Activated CD4-positive, CD25-positive, alpha-beta regulatory T cell treated with anti-CD3 and anti-CD28 coated beads, Interleukin-2, amount 50 U/mL, for 24 hours (primary cell): ENCODE measurements around the gene DYNC2H1.
"Not testable (repeated sequence)": the region's sequence is repeated elsewhere in the genome, so short reads cannot be mapped to it uniquely, and the experiment has no call there.

Source experiments
- ATAC-seq, 2 donors: fragments of 150-1000 bp; cut with Tn5 transposase; one replicate each; pipeline ENCODE4 v1.10.0; 2021; ENCODE audit warnings: mild to moderate bottlenecking in 1 of 2, moderate library complexity in 1 of 2

DYNC2H1 gene

GRCh38 chr11:103294516-103294915 lies 185.3 kb downstream of the DYNC2H1 start:
- ATAC-seq, result no peak

GRCh38 chr11:103295704-103296103 lies 186.5 kb downstream of the DYNC2H1 start:
- ATAC-seq, result no peak

- ATAC-seq, result no peak
Measured at GRCh38 chr11:103297900-103298299, 188.7 kb downstream of the DYNC2H1 start.

GRCh38 chr11:103315248-103315647 lies 206.0 kb downstream of the DYNC2H1 start:
- ATAC-seq, result no peak

- no peak for ATAC-seq
Measured at GRCh38 chr11:103317118-103317517, 207.9 kb downstream of the DYNC2H1 start.

GRCh38 chr11:103322821-103323220 lies 213.6 kb downstream of the DYNC2H1 start:
- no peak for ATAC-seq

GRCh38 chr11:103325686-103326069 lies 216.5 kb downstream of the DYNC2H1 start:
- ATAC-seq, result no peak

- peak; percentile 38 to 65 for ATAC-seq
Measured at GRCh38 chr11:103326070-103326794, 217.0 kb downstream of the DYNC2H1 start.

- no peak for ATAC-seq
Measured at GRCh38 chr11:103327721-103328120, 218.5 kb downstream of the DYNC2H1 start.

GRCh38 chr11:103332409-103332808 lies 223.2 kb downstream of the DYNC2H1 start:
- no peak for ATAC-seq

GRCh38 chr11:103338621-103339484 lies 229.6 kb downstream of the DYNC2H1 start:
- ATAC-seq, result no peak

- no peak for ATAC-seq
Measured at GRCh38 chr11:103339485-103339857, 230.2 kb downstream of the DYNC2H1 start.

GRCh38 chr11:103340956-103341355 lies 231.7 kb downstream of the DYNC2H1 start:
- no peak for ATAC-seq

GRCh38 chr11:103344886-103345285 lies 235.7 kb downstream of the DYNC2H1 start:
- ATAC-seq, result no peak

GRCh38 chr11:103349595-103349994 lies 240.4 kb downstream of the DYNC2H1 start:
- ATAC-seq, result no peak

GRCh38 chr11:103354656-103355055 lies 245.4 kb downstream of the DYNC2H1 start:
- ATAC-seq, result no peak

- no peak for ATAC-seq
Measured at GRCh38 chr11:103358251-103358650, 249.0 kb downstream of the DYNC2H1 start.

GRCh38 chr11:103359216-103359615 lies 250.0 kb downstream of the DYNC2H1 start:
- no peak for ATAC-seq

GRCh38 chr11:103364687-103365086 lies 255.5 kb downstream of the DYNC2H1 start:
- no peak for ATAC-seq

GRCh38 chr11:103367650-103368049 lies 258.4 kb downstream of the DYNC2H1 start:
- ATAC-seq, result no peak

- ATAC-seq, result no peak
Measured at GRCh38 chr11:103368145-103368544, 258.9 kb downstream of the DYNC2H1 start.

GRCh38 chr11:103370076-103370475 lies 260.9 kb downstream of the DYNC2H1 start:
- ATAC-seq, result no peak

- ATAC-seq, result no peak
Measured at GRCh38 chr11:103372906-103373305, 263.7 kb downstream of the DYNC2H1 start.

GRCh38 chr11:103374227-103374626 lies 265.0 kb downstream of the DYNC2H1 start:
- ATAC-seq, result not testable (repeated sequence)
